Measurements from ENCODE around the gene MMP26. TPM values are rescaled to one million over a fixed set of nuclear protein-coding genes. Genes with fewer than 3 reads are reported as not detected.
A peak's percentile ranks its signal among the peaks of the same experiment; 100 is the strongest.

Gene MMP26
- polyA plus RNA-seq (ENCODE audit: low read depth in 6 of 6), result not detected

DNA sequence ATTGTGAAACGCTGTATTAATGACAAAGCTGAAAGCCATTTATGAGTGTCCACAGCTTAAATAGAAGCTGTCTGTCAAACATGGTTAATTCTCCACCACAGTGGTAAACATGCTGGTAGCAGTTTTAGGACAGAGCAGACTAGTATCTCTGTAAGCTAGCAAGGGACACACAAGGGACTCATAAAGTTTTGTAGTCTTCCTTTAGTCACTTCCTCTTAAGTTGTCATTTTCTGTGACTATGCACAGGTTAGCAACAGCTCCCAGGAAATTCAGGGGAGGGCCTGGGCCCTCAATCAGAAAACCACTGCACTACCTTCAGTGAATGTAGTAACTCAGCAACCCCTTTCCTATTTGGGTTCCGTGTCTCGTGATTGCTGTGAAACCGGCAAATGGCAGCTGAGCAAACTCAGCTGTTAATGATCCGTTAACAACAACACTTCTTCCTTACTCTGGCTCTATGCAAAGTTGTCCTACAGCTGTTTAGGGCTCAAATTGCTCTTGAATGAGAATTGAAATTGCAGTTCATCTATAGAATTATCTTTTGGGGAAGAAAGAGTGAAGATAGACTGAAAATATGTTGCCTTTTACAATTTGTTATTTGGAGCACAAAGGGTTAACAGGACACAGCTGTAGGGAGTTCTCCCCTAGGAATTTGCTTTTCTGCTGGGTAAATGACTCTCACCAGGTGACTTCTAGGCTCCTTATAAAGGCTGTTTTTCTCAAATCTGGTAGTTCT is at the start of gene MMP26:
TSS of gene MMP26 (plus strand) at position 731 of the 736 bp plus-strand sequence.
- no peak for DNase-seq
- Mint-ChIP-seq H3K27ac (no peak within 1 kb of the TSS), H3K36me3 (no peaks in the 10 kb centered on the region), H3K4me3 (no peak within 1 kb of the TSS), H3K27me3 (peaks cover 0 to 14% (median 4%) of the 10 kb centered on the region in 3 donors), H3K4me1 (no peaks in the 10 kb centered on the region), H3K9me3 (peaks cover 0 to 5% (median 0%) of the 10 kb centered on the region in 7 donors)
- no peak for ATAC-seq (ENCODE audit: low read depth in 2 of 2)

DNA sequence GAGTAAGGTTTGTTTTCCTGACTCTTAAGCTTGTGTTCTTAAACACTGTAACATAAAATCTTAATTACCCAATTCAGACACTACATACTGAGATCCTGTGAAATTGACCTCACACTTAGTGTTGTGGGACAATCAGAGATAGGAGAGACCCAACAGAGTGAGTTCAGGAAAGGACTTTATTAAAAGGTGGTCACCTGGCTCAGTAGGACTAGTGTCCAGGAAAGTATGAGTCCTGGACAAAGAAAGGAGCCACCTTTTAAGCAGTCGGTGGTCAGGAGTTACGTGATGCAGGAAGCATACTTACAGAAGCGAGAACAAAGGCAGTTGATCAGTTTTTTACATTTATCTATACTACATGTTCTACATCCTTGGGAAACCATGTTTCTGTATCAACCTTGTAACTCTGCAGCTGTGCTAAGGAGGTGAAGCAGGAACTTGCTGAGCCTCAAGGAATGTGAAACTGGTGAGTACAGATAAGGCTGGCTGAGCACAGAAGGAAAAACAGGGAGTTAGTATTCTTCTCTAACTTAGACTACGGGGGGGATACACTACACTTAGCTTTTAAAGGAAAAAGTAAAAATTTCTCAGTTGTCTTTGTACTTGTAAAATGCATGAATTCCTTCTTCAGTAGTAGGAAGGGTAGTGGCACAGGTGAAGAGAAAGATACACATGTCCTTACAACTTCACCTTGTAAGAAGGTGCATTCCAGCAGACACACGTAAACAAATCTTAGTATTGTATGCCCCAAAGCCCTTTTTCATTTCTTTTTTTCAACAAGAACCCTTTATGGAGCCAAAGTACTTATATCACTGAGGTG is 45.7 kb upstream of the MMP26 start:
- no peaks in the 10 kb centered on the region for H3K36me3 Mint-ChIP-seq
- no peaks in the 10 kb centered on the region for H3K4me1 Mint-ChIP-seq
- ATAC-seq (ENCODE audit: low read depth in 2 of 2) (no peak), DNase-seq (no peak)
- H3K9me3 Mint-ChIP-seq, result peaks cover 0 to 3% (median 0%) of the 10 kb centered on the region in 7 donors
- no peak overlapping the region for H3K4me3 Mint-ChIP-seq
- H3K27ac Mint-ChIP-seq, result no peak overlapping the region
- peaks cover 14 to 16% (median 14%) of the 10 kb centered on the region in 3 donors for H3K27me3 Mint-ChIP-seq

DNA sequence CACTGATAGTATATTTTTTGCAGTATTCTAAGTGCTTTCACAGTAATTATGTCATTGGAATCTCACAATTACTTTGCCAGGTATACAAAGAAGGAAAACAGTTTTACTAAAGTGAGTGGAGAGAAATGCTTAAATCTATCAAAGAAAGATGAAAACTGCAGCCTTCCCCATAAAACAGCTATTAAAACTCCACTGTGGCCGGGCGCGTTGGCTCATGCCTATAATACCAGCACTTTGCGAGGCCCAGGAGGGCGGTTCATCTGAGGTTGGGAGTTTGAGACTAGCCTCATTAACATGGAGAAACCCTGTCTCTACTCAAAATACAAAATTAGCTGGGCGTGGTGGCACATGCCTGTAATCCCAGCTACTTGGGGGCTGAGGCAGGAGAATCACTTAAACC is 41.7 kb upstream of the MMP26 start:
- no peak for ATAC-seq (ENCODE audit: low read depth in 2 of 2)
- H3K4me3 Mint-ChIP-seq, result no peak overlapping the region
- no peaks in the 10 kb centered on the region for H3K4me1 Mint-ChIP-seq
- no peaks in the 10 kb centered on the region for H3K36me3 Mint-ChIP-seq
- H3K27me3 Mint-ChIP-seq, result peaks cover 14 to 23% (median 22%) of the 10 kb centered on the region in 3 donors
- H3K27ac Mint-ChIP-seq, result no peak overlapping the region
- no peak for DNase-seq
- peaks cover 0 to 3% (median 0%) of the 10 kb centered on the region in 7 donors for H3K9me3 Mint-ChIP-seq

DNA sequence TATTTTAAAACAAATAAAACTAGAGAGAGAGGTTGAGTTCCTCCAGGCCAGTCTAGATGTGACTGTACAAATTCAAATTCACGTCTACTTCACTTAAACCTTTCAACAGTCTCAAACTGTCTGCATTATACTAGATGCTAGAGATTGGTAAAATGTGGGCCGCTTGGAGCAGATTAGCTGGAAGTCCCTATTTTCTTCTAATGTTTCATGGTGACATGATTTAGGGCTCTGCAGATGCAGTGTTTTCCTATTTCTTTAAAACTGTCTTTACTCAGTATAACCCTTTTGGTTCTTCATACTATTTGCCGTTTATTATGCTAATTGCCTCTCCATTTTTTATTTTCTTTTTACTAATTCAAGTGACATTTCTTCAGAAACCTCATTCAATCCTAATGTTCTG is 40.4 kb upstream of the MMP26 start:
- no peak overlapping the region for H3K4me3 Mint-ChIP-seq
- ATAC-seq (ENCODE audit: low read depth in 2 of 2), result no peak
- H3K36me3 Mint-ChIP-seq, result no peaks in the 10 kb centered on the region

DNA sequence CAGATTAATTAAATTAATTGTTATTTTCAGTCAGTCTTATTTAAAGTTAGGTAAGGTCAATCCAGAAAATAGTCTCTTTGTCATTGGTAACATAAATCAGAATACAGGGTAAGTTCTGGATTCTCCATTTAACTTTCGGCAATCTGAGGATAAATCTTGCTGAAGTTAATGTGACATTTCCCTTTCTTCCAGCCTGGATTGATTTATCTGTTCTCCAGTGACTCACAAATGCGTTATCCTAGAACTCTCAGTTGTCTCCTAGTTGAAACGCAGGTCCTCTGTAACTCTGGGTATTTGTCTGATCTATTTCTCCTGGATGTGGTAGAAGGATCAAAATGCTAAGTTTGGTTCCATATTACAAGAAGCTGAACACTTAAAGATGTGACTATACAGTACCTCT is 39.8 kb upstream of the MMP26 start:
- peaks cover 0 to 3% (median 0%) of the 10 kb centered on the region in 7 donors for H3K9me3 Mint-ChIP-seq
- H3K4me3 Mint-ChIP-seq, result no peak overlapping the region
- ATAC-seq (ENCODE audit: low read depth in 2 of 2), result no peak
- H3K4me1 Mint-ChIP-seq, result no peaks in the 10 kb centered on the region
- H3K36me3 Mint-ChIP-seq, result no peaks in the 10 kb centered on the region
- no peak overlapping the region for H3K27ac Mint-ChIP-seq
- peaks cover 14 to 26% (median 22%) of the 10 kb centered on the region in 3 donors for H3K27me3 Mint-ChIP-seq
- DNase-seq, result no peak

More for the DNA sequence above, 40.4 kb upstream of the MMP26 start:
- Mint-ChIP-seq H3K27me3 (peaks cover 14 to 23% (median 22%) of the 10 kb centered on the region in 3 donors), H3K9me3 (peaks cover 0 to 3% (median 0%) of the 10 kb centered on the region in 7 donors), H3K4me1 (no peaks in the 10 kb centered on the region), H3K27ac (no peak overlapping the region)
- no peak for DNase-seq

DNA sequence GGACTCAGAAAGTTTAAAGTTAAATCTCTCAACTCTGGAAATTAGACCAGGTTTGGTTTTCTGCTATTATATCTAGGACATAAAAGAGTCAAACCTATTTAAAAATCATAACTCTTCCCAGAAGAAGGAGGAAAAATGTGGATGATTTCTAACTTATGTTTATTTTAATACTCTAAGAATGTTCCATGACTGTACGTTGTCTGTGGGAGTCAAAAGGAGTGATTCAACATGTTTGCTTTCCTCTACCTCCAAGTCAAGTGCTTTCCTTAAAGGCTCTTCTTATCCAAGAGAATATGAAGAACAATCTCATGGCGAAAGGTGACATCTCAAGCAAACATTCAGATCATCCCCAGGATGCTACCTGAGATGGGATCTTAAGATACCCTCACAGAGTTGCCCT is 39.2 kb upstream of the MMP26 start:
- no peak for ATAC-seq (ENCODE audit: low read depth in 2 of 2)
- Mint-ChIP-seq H3K4me1 (no peaks in the 10 kb centered on the region), H3K9me3 (peaks cover 0 to 3% (median 0%) of the 10 kb centered on the region in 7 donors), H3K36me3 (no peaks in the 10 kb centered on the region), H3K4me3 (no peak overlapping the region), H3K27ac (no peak overlapping the region), H3K27me3 (peaks cover 12 to 24% (median 18%) of the 10 kb centered on the region in 3 donors)
- no peak for DNase-seq

DNA sequence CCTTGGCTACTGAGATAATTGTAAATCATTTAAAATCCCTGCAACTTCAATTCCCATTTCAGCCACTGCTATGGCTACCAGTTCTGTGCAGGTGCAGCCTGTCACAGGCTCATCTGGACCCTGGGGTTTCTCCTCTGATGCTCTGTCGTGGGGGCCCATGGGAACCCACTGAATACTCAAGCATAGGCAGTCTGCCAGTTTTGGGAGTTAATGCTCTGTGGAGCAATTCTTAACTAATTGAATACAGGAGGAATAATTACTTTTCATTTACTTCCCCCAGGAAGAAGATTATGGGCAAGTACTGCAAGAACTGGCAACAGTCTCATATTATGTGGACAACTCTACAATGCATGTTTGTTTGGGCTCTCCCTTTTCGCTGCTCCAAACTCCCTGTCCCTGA is 32.8 kb upstream of the MMP26 start:
- Mint-ChIP-seq H3K27me3 (peaks cover 28 to 41% (median 30%) of the 10 kb centered on the region in 3 donors), H3K9me3 (no peaks in the 10 kb centered on the region)
- no peak for DNase-seq

DNA sequence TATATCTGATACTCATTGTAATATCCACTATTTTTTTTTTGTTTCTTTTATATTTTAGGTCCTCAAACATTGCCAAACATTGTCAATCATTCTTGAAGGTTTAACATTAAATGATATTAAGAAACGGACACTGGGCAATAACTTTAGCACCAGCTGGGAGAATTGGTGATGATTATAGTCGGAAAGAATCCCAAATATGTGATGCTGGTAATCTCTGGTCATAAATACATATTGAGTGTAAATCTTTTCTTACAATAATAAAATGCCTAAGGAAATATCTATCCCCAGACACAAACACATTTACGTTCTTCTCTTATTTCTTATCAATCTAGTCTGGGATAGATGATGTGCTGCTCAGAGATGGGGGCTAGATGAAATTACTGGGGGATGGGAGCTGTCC is 32.1 kb upstream of the MMP26 start:
- Mint-ChIP-seq H3K4me3 (no peak overlapping the region), H3K27me3 (peaks cover 24 to 37% (median 30%) of the 10 kb centered on the region in 3 donors), H3K4me1 (no peaks in the 10 kb centered on the region), H3K36me3 (no peaks in the 10 kb centered on the region), H3K27ac (peak overlapping the region in 1 of 6 donors; percentile 19), H3K9me3 (no peaks in the 10 kb centered on the region)
- no peak for ATAC-seq (ENCODE audit: low read depth in 2 of 2)
- no peak for DNase-seq

More for the DNA sequence above, 32.8 kb upstream of the MMP26 start:
- Mint-ChIP-seq H3K4me3 (no peak overlapping the region), H3K36me3 (no peaks in the 10 kb centered on the region), H3K4me1 (no peaks in the 10 kb centered on the region), H3K27ac (no peak overlapping the region)
- no peak for ATAC-seq (ENCODE audit: low read depth in 2 of 2)

DNA sequence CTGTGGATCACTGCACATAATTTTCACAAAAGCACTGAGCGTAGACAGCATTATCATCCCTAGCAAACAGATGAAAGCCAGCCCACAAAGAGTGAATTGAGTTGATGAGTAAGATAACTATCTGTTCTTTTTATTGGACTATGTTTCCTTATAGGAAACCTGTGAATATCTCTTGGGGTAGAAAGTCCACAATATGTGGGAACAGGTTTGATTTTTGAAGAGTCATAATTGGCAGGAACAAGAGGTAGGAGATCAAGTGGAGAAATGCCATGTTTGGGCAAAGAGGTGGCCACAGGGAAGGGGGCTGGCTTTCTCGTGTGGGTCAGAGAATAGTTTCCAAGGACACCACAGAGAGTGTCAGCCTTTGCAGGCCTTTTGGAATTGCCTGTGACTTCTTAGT is 30.8 kb upstream of the MMP26 start:
- ATAC-seq (ENCODE audit: low read depth in 2 of 2) (no peak), DNase-seq (no peak)
- no peaks in the 10 kb centered on the region for H3K9me3 Mint-ChIP-seq
- peaks cover 24 to 35% (median 30%) of the 10 kb centered on the region in 3 donors for H3K27me3 Mint-ChIP-seq
- no peaks in the 10 kb centered on the region for H3K36me3 Mint-ChIP-seq
- H3K4me3 Mint-ChIP-seq, result no peak overlapping the region
- H3K27ac Mint-ChIP-seq, result no peak overlapping the region
- H3K4me1 Mint-ChIP-seq, result no peaks in the 10 kb centered on the region

DNA sequence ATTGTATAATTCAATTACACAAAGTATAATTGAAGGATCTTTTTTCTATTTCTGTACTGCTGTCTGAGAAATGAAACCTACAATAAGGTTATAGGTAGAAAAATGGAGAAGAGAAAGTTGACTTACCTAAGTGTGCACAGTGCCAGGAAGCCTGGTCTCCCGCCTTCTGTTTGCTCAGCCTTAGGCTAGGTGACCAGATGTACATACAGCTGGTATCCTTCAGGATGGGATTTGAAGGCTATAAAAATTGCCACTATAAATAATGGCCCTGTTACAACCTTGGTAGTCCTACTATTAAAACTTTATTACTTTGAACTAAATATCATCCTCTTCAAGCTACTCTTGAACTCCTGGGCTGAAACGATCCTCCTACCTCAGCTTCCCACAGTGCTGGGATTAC is 26.6 kb upstream of the MMP26 start:
- no peaks in the 10 kb centered on the region for H3K36me3 Mint-ChIP-seq
- no peaks in the 10 kb centered on the region for H3K4me1 Mint-ChIP-seq
- DNase-seq, result no peak
- peaks cover 12 to 20% (median 15%) of the 10 kb centered on the region in 3 donors for H3K27me3 Mint-ChIP-seq
- peaks cover 0 to 4% (median 0%) of the 10 kb centered on the region in 7 donors for H3K9me3 Mint-ChIP-seq
- H3K4me3 Mint-ChIP-seq, result no peak overlapping the region
- ATAC-seq (ENCODE audit: low read depth in 2 of 2), result no peak
- no peak overlapping the region for H3K27ac Mint-ChIP-seq

DNA sequence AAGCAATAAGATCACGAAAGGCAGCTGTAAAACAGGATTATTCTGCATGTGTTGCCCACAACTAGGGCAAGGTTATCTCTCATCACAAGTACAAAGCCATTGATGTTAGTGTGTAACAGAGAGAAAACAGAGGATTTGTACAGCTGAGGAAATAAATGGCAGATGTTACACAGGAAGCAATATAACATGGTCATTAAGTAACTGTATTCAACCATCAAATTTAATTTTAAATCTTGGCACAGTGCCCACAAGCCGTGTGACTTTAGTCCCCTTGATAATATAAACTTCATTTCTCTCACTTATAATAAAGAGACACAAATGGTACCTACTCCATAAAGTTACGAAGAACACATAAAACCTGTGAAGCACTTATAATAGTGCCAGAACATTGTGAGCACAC is 24.2 kb upstream of the MMP26 start:
- H3K4me1 Mint-ChIP-seq, result no peaks in the 10 kb centered on the region
- no peak overlapping the region for H3K27ac Mint-ChIP-seq
- no peak for DNase-seq
- ATAC-seq (ENCODE audit: low read depth in 2 of 2), result no peak
- no peaks in the 10 kb centered on the region for H3K36me3 Mint-ChIP-seq
- no peak overlapping the region for H3K4me3 Mint-ChIP-seq
- H3K9me3 Mint-ChIP-seq, result peaks cover 0 to 4% (median 0%) of the 10 kb centered on the region in 7 donors
- peaks cover 0 to 5% (median 0%) of the 10 kb centered on the region in 3 donors for H3K27me3 Mint-ChIP-seq

DNA sequence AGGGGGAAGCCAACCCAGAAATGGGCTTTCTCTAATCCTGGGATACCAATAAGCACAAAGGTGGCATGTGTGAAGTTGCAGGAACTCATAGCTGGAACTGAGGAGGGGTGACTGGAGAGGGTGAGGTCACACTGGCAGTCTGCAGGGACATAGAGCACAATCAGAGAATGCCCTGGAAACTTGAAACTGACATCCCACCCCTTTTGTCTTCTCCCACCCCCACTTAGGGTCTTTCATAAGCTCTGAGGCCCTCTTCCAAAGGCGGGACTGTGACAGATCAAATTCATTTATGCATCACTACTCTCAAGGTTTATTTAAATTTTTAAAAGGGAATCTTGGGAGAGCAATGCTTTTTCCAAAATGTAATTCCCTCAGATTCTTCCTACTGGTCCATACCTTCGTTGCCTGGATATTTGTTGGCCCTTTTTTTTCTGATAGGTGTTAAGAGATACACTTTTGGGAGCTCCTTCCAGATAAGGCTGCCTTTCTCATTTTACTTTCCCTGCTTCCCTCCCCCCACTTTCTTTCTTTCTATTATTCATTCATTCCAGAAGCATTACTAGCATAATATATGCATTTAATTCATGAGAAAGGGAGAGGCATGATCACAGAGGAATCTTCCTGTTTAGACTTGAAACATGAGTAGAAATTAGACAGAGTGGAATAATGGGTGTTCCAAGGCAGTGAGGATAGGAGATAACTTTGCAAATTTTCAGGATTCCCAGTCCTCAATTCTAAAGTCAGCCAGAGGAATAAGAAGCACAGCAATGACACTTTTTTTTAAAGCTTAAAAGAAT is 21.8 kb upstream of the MMP26 start:
- DNase-seq (no peak), ATAC-seq (ENCODE audit: low read depth in 2 of 2) (no peak)
- Mint-ChIP-seq H3K36me3 (no peaks in the 10 kb centered on the region), H3K9me3 (peaks cover 0 to 4% (median 0%) of the 10 kb centered on the region in 7 donors), H3K27ac (no peak overlapping the region), H3K27me3 (no peaks in the 10 kb centered on the region), H3K4me1 (no peaks in the 10 kb centered on the region), H3K4me3 (no peak overlapping the region)

DNA sequence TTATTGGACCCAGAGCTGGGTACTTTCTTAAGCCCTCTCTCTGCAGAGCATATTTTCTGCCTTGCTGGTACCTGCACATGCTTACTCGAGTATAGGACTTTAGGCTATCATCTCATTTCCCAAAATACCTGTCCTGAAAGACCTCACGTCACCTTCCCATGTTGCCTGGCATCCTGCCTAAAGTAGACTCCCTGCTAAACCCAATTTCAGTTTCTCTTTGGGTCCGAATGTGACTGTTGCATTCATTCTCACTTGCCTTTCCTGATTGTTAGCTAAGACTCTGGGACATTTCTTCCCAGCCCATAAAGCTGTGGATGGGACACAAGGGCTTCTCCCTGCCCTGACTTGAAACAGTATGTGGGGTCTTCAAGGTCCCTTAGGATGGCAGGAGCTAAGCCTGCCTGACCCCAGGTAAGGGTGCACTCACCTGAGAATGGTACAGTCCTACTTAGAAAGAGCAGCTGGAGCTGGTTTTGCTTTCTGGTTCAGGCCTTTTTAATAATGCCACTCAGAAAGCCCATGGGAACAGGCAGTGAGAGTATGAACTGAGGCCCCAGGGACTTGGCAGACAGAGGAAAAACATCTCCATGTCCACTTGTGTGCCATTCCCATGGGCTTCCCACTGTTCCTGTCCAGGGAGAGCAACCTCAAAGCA is 19.8 kb upstream of the MMP26 start:
- no peaks in the 10 kb centered on the region for H3K27me3 Mint-ChIP-seq
- H3K9me3 Mint-ChIP-seq, result peaks cover 0 to 4% (median 0%) of the 10 kb centered on the region in 7 donors
- H3K36me3 Mint-ChIP-seq, result no peaks in the 10 kb centered on the region
- ATAC-seq (ENCODE audit: low read depth in 2 of 2), result no peak
- no peaks in the 10 kb centered on the region for H3K4me1 Mint-ChIP-seq
- no peak overlapping the region for H3K4me3 Mint-ChIP-seq
- H3K27ac Mint-ChIP-seq, result no peak overlapping the region
- no peak for DNase-seq
